Duodenal mucosa (tissue), 2 donors: Measurements from ENCODE around the gene YDJC.
"Not testable (repeated sequence)": the region's sequence is repeated elsewhere in the genome, so short reads cannot be mapped to it uniquely, and the experiment has no call there.

Experiments
- H3K27ac ChIP-seq: one replicate; pipeline ENCODE4 v1.7.0; 2013; ENCODE audit warnings: low read depth, low read length
- H3K27me3 ChIP-seq, 2 donors: one replicate each; pipeline ENCODE4 v1.7.0; 2013; ENCODE audit warnings: low read length in 2 of 2, control low read depth in 1 of 2; ENCODE audit not compliant: insufficient read depth in 2 of 2, control insufficient read depth in 1 of 2
- H3K36me3 ChIP-seq, 2 donors: one replicate each; pipeline ENCODE4 v1.7.0; 2013; ENCODE audit warnings: low read length in 2 of 2, control low read depth in 1 of 2; ENCODE audit not compliant: insufficient read depth in 2 of 2, control insufficient read depth in 1 of 2
- H3K4me1 ChIP-seq, 2 donors: one replicate each; pipeline ENCODE4 v1.7.0; 2013; ENCODE audit warnings: low read length in 2 of 2, control low read depth in 1 of 2; ENCODE audit not compliant: insufficient read depth in 2 of 2, control insufficient read depth in 1 of 2
- H3K4me3 ChIP-seq, 2 donors: one replicate each; pipeline ENCODE4 v1.7.0; 2013; ENCODE audit warnings: low read length in 2 of 2, low read depth in 1 of 2
- H3K9ac ChIP-seq, 2 donors: one replicate each; pipeline ENCODE4 v1.7.0; 2013; ENCODE audit warnings: low read length in 2 of 2, low read depth in 1 of 2
- H3K9me3 ChIP-seq, 2 donors: one replicate each; pipeline ENCODE4 v1.7.0; 2013; ENCODE audit warnings: low read length in 2 of 2, control low read depth in 1 of 2; ENCODE audit not compliant: control insufficient read depth in 1 of 2

YDJC gene

DNA sequence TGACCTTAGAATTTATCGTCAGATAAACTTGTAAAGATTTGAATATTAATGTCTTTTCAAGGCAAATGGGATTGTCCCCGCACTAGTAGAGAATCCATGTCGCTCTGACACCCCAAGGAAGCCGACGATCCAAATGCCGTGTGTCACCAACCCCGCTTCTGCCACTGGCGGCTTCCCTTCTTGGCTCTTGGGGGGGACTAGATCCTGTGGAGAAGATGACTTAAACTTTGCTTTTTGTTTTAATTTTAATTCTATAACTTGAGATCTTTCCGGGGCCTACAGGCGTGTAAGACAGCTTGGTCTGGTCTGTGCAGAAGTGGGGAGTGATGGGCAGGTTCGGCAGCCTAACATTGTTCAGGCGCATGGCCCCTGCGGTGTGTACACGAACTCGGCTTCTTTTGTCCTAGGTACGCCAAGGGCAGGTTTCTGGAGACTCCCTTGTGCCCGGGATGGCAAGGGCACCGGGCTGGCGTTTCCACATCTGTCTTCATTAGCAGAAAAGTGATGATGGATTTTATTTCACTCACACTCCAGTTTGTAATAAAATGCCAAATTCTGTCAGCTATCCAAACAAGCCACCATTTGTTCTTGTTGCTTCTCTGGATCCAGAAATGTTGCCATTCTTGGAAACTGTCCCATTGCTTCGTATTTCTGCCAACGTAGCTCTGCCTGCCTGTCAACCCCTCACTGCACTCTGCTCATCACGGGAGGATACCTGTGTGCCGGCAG lies 6.7 kb downstream of the YDJC start:
- H3K9me3 ChIP-seq, result no peaks in the 10 kb centered on the region
- H3K27ac ChIP-seq, result no peak overlapping the region
- no peak overlapping the region for H3K4me3 ChIP-seq
- H3K36me3 ChIP-seq, result peaks cover 10 to 46% of the 10 kb centered on the region in 2 donors
- H3K27me3 ChIP-seq, result no peaks in the 10 kb centered on the region
- peaks cover 6 to 17% of the 10 kb centered on the region in 2 donors for H3K4me1 ChIP-seq
- H3K9ac ChIP-seq, result no peak overlapping the region

GRCh38 chr22:21622011-21622918 lies 7.6 kb downstream of the YDJC start:
- Histone ChIP-seq H3K27ac (no peak overlapping the region), H3K4me3 (no peak overlapping the region), H3K27me3 (no peaks in the 10 kb centered on the region), H3K36me3 (peaks cover 8 to 39% of the 10 kb centered on the region in 2 donors), H3K9me3 (no peaks in the 10 kb centered on the region), H3K9ac (no peak overlapping the region), H3K4me1 (peaks cover 3 to 16% of the 10 kb centered on the region in 2 donors)

GRCh38 chr22:21621025-21621424 lies 8.8 kb downstream of the YDJC start:
- H3K27ac ChIP-seq, result no peak overlapping the region
- H3K9me3 ChIP-seq, result no peaks in the 10 kb centered on the region
- peaks cover 3 to 16% of the 10 kb centered on the region in 2 donors for H3K4me1 ChIP-seq
- H3K36me3 ChIP-seq, result peaks cover 8 to 33% of the 10 kb centered on the region in 2 donors
- no peaks in the 10 kb centered on the region for H3K27me3 ChIP-seq
- no peak overlapping the region for H3K9ac ChIP-seq
- no peak overlapping the region for H3K4me3 ChIP-seq

- not testable (repeated sequence) for H3K4me1 ChIP-seq, H3K27me3 ChIP-seq, H3K27ac ChIP-seq, H3K4me3 ChIP-seq, H3K9me3 ChIP-seq, H3K9ac ChIP-seq
- peaks cover 4 to 38% of the 10 kb centered on the region in 2 donors for H3K36me3 ChIP-seq
Observed at GRCh38 chr22:21617337-21617736, 12.5 kb downstream of the YDJC start.

GRCh38 chr22:21615731-21616130 lies 14.1 kb downstream of the YDJC start:
- no peak overlapping the region for H3K9ac ChIP-seq
- H3K4me3 ChIP-seq, result no peak overlapping the region
- no peaks in the 10 kb centered on the region for H3K27me3 ChIP-seq
- no peaks in the 10 kb centered on the region for H3K4me1 ChIP-seq
- no peak overlapping the region for H3K27ac ChIP-seq
- H3K9me3 ChIP-seq, result no peaks in the 10 kb centered on the region
- H3K36me3 ChIP-seq, result peaks cover 13 to 44% of the 10 kb centered on the region in 2 donors

DNA sequence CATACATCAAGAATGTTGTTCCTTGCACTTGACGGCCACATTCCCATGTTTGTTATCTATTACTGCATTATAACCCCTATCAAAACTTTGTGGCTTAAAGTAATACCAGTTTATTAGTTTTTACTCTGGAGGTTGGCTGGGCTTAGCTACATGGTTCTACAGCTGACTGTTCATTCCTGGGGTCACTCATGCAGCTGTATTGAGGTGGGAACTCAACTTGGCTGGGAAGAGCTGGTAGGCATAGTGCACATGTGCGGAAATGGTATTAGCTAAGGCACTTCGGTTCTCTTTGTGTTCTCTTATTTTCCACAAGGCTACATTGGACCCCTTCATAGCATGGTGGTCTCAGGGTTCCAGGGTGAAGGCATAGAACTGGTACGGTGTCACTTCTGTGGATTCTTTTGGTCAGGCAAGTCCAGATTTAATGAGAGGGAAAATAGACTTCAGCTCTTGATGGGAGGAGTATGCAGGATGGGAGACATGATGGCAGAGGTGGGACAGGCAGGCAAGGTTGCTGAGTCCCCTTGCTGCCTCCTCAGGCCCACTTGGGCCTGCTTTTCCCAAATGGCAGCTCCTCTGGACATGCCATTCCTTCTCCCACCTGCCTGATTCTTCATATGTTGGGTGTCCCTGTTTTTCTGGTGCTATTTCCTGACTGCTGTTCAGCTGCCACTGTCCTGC lies 16.1 kb downstream of the YDJC start:
- H3K4me1 ChIP-seq, result no peaks in the 10 kb centered on the region
- no peaks in the 10 kb centered on the region for H3K27me3 ChIP-seq
- peaks cover 14 to 31% of the 10 kb centered on the region in 2 donors for H3K36me3 ChIP-seq
- no peak overlapping the region for H3K4me3 ChIP-seq
- no peak overlapping the region for H3K27ac ChIP-seq
- no peaks in the 10 kb centered on the region for H3K9me3 ChIP-seq
- no peak overlapping the region for H3K9ac ChIP-seq

DNA sequence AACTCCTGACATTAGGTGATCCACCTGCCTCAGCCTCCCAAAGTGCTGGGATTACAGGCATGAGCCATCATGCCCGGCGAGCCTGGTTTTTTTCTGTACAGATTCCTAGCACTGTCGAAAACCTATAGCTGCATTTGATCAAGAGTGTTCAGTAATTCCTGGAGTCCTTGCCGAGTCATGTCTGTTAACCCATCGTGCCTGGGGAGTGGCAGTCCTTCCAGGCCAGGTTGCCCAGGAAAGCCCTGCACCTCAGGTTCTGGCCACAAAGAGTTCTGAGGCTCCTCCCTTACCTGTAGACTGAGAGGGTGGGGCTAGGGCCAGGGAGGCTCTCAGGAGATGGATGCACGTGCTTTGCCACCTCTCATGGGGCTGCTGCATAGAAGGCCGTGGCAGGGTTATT lies 17.0 kb downstream of the YDJC start:
- no peak overlapping the region for H3K4me3 ChIP-seq
- H3K36me3 ChIP-seq, result peaks cover 14 to 28% of the 10 kb centered on the region in 2 donors
- no peaks in the 10 kb centered on the region for H3K27me3 ChIP-seq
- no peak overlapping the region for H3K27ac ChIP-seq
- no peaks in the 10 kb centered on the region for H3K9me3 ChIP-seq
- H3K9ac ChIP-seq, result no peak overlapping the region
- H3K4me1 ChIP-seq, result no peaks in the 10 kb centered on the region

DNA sequence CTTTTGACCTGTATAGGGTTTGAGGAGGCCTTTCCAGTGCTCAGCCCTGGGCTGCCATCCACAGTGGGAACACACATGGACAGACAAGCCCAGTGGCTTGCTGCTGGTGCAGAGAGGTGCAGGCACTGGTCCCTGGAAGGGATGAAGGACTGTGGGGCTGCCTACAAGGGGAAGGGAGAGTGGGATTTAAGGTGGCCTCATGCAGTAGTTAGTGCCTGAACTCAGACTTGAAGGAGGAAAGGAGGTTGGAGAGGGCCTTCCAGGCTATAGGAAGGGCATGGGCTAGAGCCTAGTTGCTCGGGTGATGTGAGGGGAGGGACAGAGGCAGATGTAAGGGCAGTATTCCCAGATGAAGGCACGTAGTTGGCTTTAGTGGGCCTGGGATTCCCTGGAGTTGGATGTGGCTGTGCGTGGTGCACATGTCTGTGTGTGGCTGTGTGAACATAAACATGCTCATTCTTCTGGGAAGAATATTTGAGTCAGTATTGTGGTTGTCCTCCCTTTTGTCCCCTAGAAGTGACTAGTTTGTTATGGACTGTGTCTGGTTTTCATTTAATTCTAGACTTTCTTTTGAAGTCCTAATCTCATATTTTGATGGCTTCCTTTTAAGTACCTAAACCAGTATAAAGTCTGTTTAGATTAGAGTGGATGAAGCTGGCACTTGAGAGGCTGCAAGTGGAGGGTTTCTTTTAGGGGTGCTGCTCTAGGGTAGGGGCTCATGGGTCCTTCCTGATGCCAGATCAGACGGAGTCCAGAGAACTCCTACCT lies 18.4 kb downstream of the YDJC start:
- H3K9me3 ChIP-seq, result no peaks in the 10 kb centered on the region
- no peaks in the 10 kb centered on the region for H3K27me3 ChIP-seq
- H3K9ac ChIP-seq, result no peak overlapping the region
- H3K36me3 ChIP-seq, result peaks cover 17 to 28% of the 10 kb centered on the region in 2 donors
- H3K4me3 ChIP-seq, result no peak overlapping the region
- no peaks in the 10 kb centered on the region for H3K4me1 ChIP-seq
- H3K27ac ChIP-seq, result no peak overlapping the region

GRCh38 chr22:21609556-21610157 lies 20.2 kb downstream of the YDJC start:
- H3K4me1 ChIP-seq, H3K4me3 ChIP-seq, H3K27ac ChIP-seq, H3K27me3 ChIP-seq, H3K9me3 ChIP-seq, H3K9ac ChIP-seq: not testable (repeated sequence)
- H3K36me3 ChIP-seq, result peaks cover 17 to 28% of the 10 kb centered on the region in 2 donors
